ENCODE data around the gene ZC3H4. TPM values are rescaled to one million over a fixed set of nuclear protein-coding genes. Genes with fewer than 3 reads are reported as not detected.

ZC3H4 gene
- total RNA-seq, 2 donors from 2014 or later = 21.9 to 26.0 TPM

GRCh38 chr19:47094557-47095475, 18.8 kb downstream of the ZC3H4 start:
- peaks cover 14 to 54% of the 10 kb centered on the region in 2 donors for H3K4me1 ChIP-seq (ENCODE audit: control insufficient read depth in 1 of 2, low read depth in 2 of 2)
- H3K9me3 ChIP-seq = no peaks in the 10 kb centered on the region
- ATAC-seq (ENCODE audit: insufficient number of reproducible peaks, low FRiP score, low read depth) = no peak
- H3K27me3 ChIP-seq (replicated peaks; ENCODE audit: insufficient read depth) = no peaks in the 10 kb centered on the region
- H3K36me3 ChIP-seq = peaks cover 12% of the 10 kb centered on the region
- TF ChIP-seq, protein P1, sequence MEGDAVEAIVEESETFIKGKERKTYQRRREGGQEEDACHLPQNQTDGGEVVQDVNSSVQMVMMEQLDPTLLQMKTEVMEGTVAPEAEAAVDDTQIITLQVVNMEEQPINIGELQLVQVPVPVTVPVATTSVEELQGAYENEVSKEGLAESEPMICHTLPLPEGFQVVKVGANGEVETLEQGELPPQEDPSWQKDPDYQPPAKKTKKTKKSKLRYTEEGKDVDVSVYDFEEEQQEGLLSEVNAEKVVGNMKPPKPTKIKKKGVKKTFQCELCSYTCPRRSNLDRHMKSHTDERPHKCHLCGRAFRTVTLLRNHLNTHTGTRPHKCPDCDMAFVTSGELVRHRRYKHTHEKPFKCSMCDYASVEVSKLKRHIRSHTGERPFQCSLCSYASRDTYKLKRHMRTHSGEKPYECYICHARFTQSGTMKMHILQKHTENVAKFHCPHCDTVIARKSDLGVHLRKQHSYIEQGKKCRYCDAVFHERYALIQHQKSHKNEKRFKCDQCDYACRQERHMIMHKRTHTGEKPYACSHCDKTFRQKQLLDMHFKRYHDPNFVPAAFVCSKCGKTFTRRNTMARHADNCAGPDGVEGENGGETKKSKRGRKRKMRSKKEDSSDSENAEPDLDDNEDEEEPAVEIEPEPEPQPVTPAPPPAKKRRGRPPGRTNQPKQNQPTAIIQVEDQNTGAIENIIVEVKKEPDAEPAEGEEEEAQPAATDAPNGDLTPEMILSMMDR (IDR thresholded peaks at IDR 0.05) = no peak
- H3K27ac ChIP-seq = peak overlapping the region; percentile 21 to 26
- DNase-seq (ENCODE audit: low spot score) = no peak
- H3K4me3 ChIP-seq = no peak overlapping the region

GRCh38 chr19:47093841-47094240, 19.7 kb downstream of the ZC3H4 start:
- TF ChIP-seq, protein P1 (IDR thresholded peaks at IDR 0.05) = no peak
- Histone ChIP-seq H3K4me1 (ENCODE audit: control insufficient read depth in 1 of 2, low read depth in 2 of 2) (peaks cover 14 to 54% of the 10 kb centered on the region in 2 donors), H3K9me3 (no peaks in the 10 kb centered on the region), H3K4me3 (no peak overlapping the region), H3K27me3 (replicated peaks; ENCODE audit: insufficient read depth) (no peaks in the 10 kb centered on the region), H3K36me3 (peaks cover 19% of the 10 kb centered on the region), H3K27ac (peak overlapping the region; percentile 21 to 59)
- DNase-seq (ENCODE audit: low spot score) (no peak), ATAC-seq (ENCODE audit: insufficient number of reproducible peaks, low FRiP score, low read depth) (no peak)

- peaks cover 19% of the 10 kb centered on the region for H3K36me3 ChIP-seq
- no peaks in the 10 kb centered on the region for H3K9me3 ChIP-seq
- H3K4me1 ChIP-seq (ENCODE audit: control insufficient read depth in 1 of 2, low read depth in 2 of 2) = peaks cover 10 to 49% of the 10 kb centered on the region in 2 donors
- TF ChIP-seq, protein P1 (IDR thresholded peaks at IDR 0.05) = no peak
- DNase-seq (ENCODE audit: low spot score) (no peak), ATAC-seq (ENCODE audit: insufficient number of reproducible peaks, low FRiP score, low read depth) (no peak)
- H3K27ac ChIP-seq = peak overlapping the region; percentile 21 to 59
- H3K27me3 ChIP-seq (replicated peaks; ENCODE audit: insufficient read depth) = no peaks in the 10 kb centered on the region
- H3K4me3 ChIP-seq = no peak overlapping the region
These were observed 20.3 kb downstream of the ZC3H4 start for GRCh38 chr19:47093254-47093653.

DNA sequence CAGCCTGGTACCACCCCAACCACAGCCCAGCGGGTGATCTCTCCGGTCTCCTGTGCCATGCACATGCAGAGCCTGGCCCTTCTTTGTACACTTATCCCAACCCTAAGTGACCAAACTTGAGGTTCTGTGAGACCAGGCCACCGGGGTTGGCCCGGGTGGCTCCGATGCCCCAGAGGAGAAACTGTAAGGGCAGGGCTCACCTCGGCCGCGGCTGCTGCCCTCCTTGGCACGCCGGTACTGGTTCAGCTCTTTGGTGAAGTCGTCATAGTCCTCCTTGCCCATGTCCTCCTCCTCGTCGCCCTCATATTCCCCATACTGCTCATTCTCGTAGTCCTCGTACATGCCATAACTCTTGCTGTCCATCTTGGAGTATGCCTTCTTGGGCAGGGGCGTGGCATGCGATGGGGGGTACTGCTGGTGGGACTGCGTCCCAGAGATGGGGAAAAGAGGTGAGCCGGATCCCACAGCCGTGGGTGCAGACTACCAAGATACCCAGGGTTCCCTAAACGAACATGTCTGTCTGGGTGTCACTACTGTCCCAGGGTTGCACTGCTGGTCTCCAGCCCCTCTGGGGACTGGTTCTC, 23.7 kb downstream of the ZC3H4 start:
- no peak for ATAC-seq (ENCODE audit: insufficient number of reproducible peaks, low FRiP score, low read depth)

GRCh38 chr19:47086280-47086679, 27.3 kb downstream of the ZC3H4 start:
- TF ChIP-seq, protein P1 (IDR thresholded peaks at IDR 0.05) = no peak
- Histone ChIP-seq H3K27ac (no peak overlapping the region), H3K27me3 (replicated peaks; ENCODE audit: insufficient read depth) (no peaks in the 10 kb centered on the region), H3K4me1 (ENCODE audit: control insufficient read depth in 1 of 2, low read depth in 2 of 2) (no peaks in the 10 kb centered on the region), H3K9me3 (no peaks in the 10 kb centered on the region), H3K4me3 (no peak overlapping the region), H3K36me3 (peaks cover 65% of the 10 kb centered on the region)
- ATAC-seq (ENCODE audit: insufficient number of reproducible peaks, low FRiP score, low read depth) = no peak
- no peak for DNase-seq (ENCODE audit: low spot score)

More for the DNA sequence above, 23.7 kb downstream of the ZC3H4 start:
- H3K4me3 ChIP-seq = no peak overlapping the region
- no peak for DNase-seq (ENCODE audit: low spot score)
- no peaks in the 10 kb centered on the region for H3K27me3 ChIP-seq (replicated peaks; ENCODE audit: insufficient read depth)
- TF ChIP-seq, protein P1 (IDR thresholded peaks at IDR 0.05) = no peak
- no peaks in the 10 kb centered on the region for H3K9me3 ChIP-seq
- H3K4me1 ChIP-seq (ENCODE audit: control insufficient read depth in 1 of 2, low read depth in 2 of 2) = peaks cover 0 to 17% of the 10 kb centered on the region in 2 donors
- H3K27ac ChIP-seq = no peak overlapping the region
- H3K36me3 ChIP-seq = peaks cover 41% of the 10 kb centered on the region

Measured in thoracic aorta (tissue), 2 donors.